Erythroblast (primary cell): ENCODE data around the gene PAOX.

Source experiments
- GATA1 ChIP-seq: IDR thresholded peaks from 2 replicates; pipeline ENCODE4 v1.6.1; 2011; ENCODE audit warnings: low read depth, mild to moderate bottlenecking, control low read depth, low read length, moderate library complexity
- POLR2A ChIP-seq: IDR thresholded peaks from 2 replicates; pipeline ENCODE4 v1.6.1; 2011; ENCODE audit warnings: mild to moderate bottlenecking, low read length

GRCh38 chr10:133350283-133350949 is 28.6 kb upstream of the PAOX start:
- TF ChIP-seq POLR2A, result no peak
- no peak for TF ChIP-seq GATA1
